Colonic mucosa (tissue), 4 donors: ENCODE results near the gene OR6C2. TPM values are rescaled to one million over a fixed set of nuclear protein-coding genes. Genes with fewer than 3 reads are reported as not detected.

ENCODE experiments used
- DNase-seq: peaks from one replicate; pipeline ENCODE4 v3.0.0-alpha.2; 2020
- H3K27ac ChIP-seq: fragments of 200-600 bp; one replicate; pipeline ENCODE4 v1.8.0; 2021
- H3K27me3 ChIP-seq: fragments of 200-600 bp; one replicate; pipeline ENCODE4 v1.8.0; 2021
- H3K36me3 ChIP-seq: fragments of 200-600 bp; one replicate; pipeline ENCODE4 v1.8.0; 2021
- H3K4me1 ChIP-seq: fragments of 200-600 bp; one replicate; pipeline ENCODE4 v1.8.0; 2021; ENCODE audit warnings: mild to moderate bottlenecking
- H3K4me3 ChIP-seq: fragments of 200-600 bp; one replicate; pipeline ENCODE4 v1.8.0; 2021
- H3K9ac ChIP-seq, 2 donors: one replicate each; pipeline ENCODE4 v1.7.0; 2013; ENCODE audit warnings: control low read depth in 2 of 2, low read depth in 2 of 2, low read length in 2 of 2
- H3K9me3 ChIP-seq: fragments of 200-600 bp; one replicate; pipeline ENCODE4 v1.8.0; 2021
- CTCF ChIP-seq: fragments of 200-600 bp; IDR thresholded peaks from one replicate; pipeline ENCODE4 v1.8.0; 2022; ENCODE audit warnings: antibody characterized with exemption, mild to moderate bottlenecking
- intact Hi-C: fragments of 100-400 bp; cut with DNase I; formaldehyde crosslinking; loops from one replicate; pipeline ENCODE4 v1.14.1; 2022
- total RNA-seq, 2 donors: library from RNA; stranded (reverse); fragmentation: NEBNext Ultra II Directional in 1 of 2; extraction: Animal tissue kit (Norgen Biotek cat#: 25700) in 1 of 2; gene quantifications; one replicate each; pipeline ENCODE4 v1.2.1, GENCODE V29; 2021
- donor health status: healthy.
- donor health status: DM: no; HTN: no; CAD: no.
- donor health status: DM: no; HTN: no; CAD: no.

OR6C2 gene
- total RNA-seq, 2 donors from 2014 or later = not detected

DNA sequence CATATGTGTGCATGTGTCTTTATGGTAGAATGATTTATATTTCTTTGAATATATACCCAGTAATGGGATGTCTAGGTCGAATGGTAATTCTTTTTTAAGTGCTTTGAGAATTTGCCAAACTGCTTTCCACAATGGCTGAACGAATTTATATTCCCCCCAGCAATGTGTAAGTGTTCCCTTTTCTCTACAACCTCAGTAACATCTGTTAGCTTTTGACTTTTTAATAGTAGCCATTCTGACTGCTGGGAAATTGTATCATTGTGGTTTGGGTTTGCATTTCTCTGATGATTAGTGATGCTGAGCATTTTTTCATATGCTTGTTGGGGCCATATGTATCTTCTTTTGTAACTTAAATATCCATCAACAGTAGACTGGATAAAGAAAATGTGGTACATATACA is 57.7 kb downstream of the OR6C2 start:
- no peaks in the 10 kb centered on the region for H3K4me1 ChIP-seq
- no peaks in the 10 kb centered on the region for H3K27me3 ChIP-seq
- H3K9me3 ChIP-seq = no peaks in the 10 kb centered on the region
- H3K4me3 ChIP-seq = no peak overlapping the region
- no peak overlapping the region for H3K27ac ChIP-seq
- no peaks in the 10 kb centered on the region for H3K36me3 ChIP-seq
- intact Hi-C loops = no loop called here
- H3K9ac ChIP-seq = no peak overlapping the region
- TF ChIP-seq CTCF = no peak
- no peak for DNase-seq

Other genes with a start within 250 kb of the OR6C2 start
- gene OR10A7, start 223.1 kb upstream of the OR6C2 start, total RNA-seq = not detected
- gene OR6C74, start 199.5 kb upstream of the OR6C2 start, total RNA-seq = not detected
- not detected for gene OR6C6, start 147.5 kb upstream of the OR6C2 start, total RNA-seq
- not detected for gene OR6C1, start 129.7 kb upstream of the OR6C2 start, total RNA-seq
- not detected for gene OR6C3, start 113.3 kb upstream of the OR6C2 start, total RNA-seq
- gene OR6C75, start 81.1 kb upstream of the OR6C2 start, total RNA-seq = not detected
- not detected for gene OR6C65, start 43.5 kb upstream of the OR6C2 start, total RNA-seq
- not detected for gene OR6C76, start 17.8 kb upstream of the OR6C2 start, total RNA-seq
- gene OR6C70, start 26.1 kb downstream of the OR6C2 start, total RNA-seq = not detected
- not detected for gene OR6C68, start 48.3 kb downstream of the OR6C2 start, total RNA-seq
- not detected for gene OR6C4, start 105.5 kb downstream of the OR6C2 start, total RNA-seq
- not detected for gene OR2AP1, start 128.4 kb downstream of the OR6C2 start, total RNA-seq
- gene OR10P1, start 192.8 kb downstream of the OR6C2 start, total RNA-seq = not detected